T-helper 1 cell treated with Interleukin-12 subunit alpha and Interleukin-12 subunit beta and Interleukin-4 antibody, amounts not matched to agents 30 μg/mL and 1 μg/mL, for 36 hours (primary cell): Measurements from ENCODE around the gene AMY1B.
"Not testable (repeated sequence)": the region's sequence is repeated elsewhere in the genome, so short reads cannot be mapped to it uniquely, and the experiment has no call there.

Source experiments
- H3K27ac Mint-ChIP-seq: one replicate; pipeline ENCODE4 v1.8.0; 2021; ENCODE audit warnings: mild to moderate bottlenecking, mixed read lengths
- H3K27me3 Mint-ChIP-seq: one replicate; pipeline ENCODE4 v1.8.0; 2021; ENCODE audit warnings: low read depth, mixed read lengths
- H3K36me3 Mint-ChIP-seq: one replicate; pipeline ENCODE4 v1.8.0; 2021; ENCODE audit warnings: low read depth, mixed read lengths
- H3K4me1 Mint-ChIP-seq: one replicate; pipeline ENCODE4 v1.8.0; 2021; ENCODE audit warnings: low read depth, mixed read lengths
- H3K4me3 Mint-ChIP-seq: one replicate; pipeline ENCODE4 v1.8.0; 2021; ENCODE audit warnings: mild to moderate bottlenecking, moderate library complexity, mixed read lengths
- H3K9me3 Mint-ChIP-seq: one replicate; pipeline ENCODE4 v1.8.0; 2021; ENCODE audit warnings: mixed read lengths

The AMY1B gene

GRCh38 chr1:103696110-103696509 is at the start of gene AMY1B:
Gene AMY1B (minus strand): TSS chr1:103696210. CDS start chr1:103695639, 571 bp downstream.
- H3K27ac Mint-ChIP-seq, H3K9me3 Mint-ChIP-seq, H3K4me3 Mint-ChIP-seq, H3K4me1 Mint-ChIP-seq, H3K36me3 Mint-ChIP-seq, H3K27me3 Mint-ChIP-seq: not testable (repeated sequence)

- not testable (repeated sequence) for H3K4me3 Mint-ChIP-seq, H3K27me3 Mint-ChIP-seq, H3K9me3 Mint-ChIP-seq, H3K4me1 Mint-ChIP-seq, H3K36me3 Mint-ChIP-seq, H3K27ac Mint-ChIP-seq
These were observed 49.0 kb upstream of the AMY1B start for GRCh38 chr1:103745040-103745439.

- H3K27ac Mint-ChIP-seq, H3K27me3 Mint-ChIP-seq, H3K9me3 Mint-ChIP-seq, H3K4me3 Mint-ChIP-seq, H3K36me3 Mint-ChIP-seq, H3K4me1 Mint-ChIP-seq: not testable (repeated sequence)
These were observed 48.4 kb upstream of the AMY1B start for GRCh38 chr1:103744449-103744848.

GRCh38 chr1:103738031-103738430 is 42.0 kb upstream of the AMY1B start:
- H3K4me1 Mint-ChIP-seq, H3K27me3 Mint-ChIP-seq, H3K9me3 Mint-ChIP-seq, H3K4me3 Mint-ChIP-seq, H3K27ac Mint-ChIP-seq, H3K36me3 Mint-ChIP-seq: not testable (repeated sequence)

GRCh38 chr1:103735334-103735733 is 39.3 kb upstream of the AMY1B start:
- H3K4me1 Mint-ChIP-seq, H3K4me3 Mint-ChIP-seq, H3K27me3 Mint-ChIP-seq, H3K27ac Mint-ChIP-seq, H3K9me3 Mint-ChIP-seq, H3K36me3 Mint-ChIP-seq: not testable (repeated sequence)

GRCh38 chr1:103721473-103721872 is 25.5 kb upstream of the AMY1B start:
- not testable (repeated sequence) for H3K4me1 Mint-ChIP-seq, H3K27me3 Mint-ChIP-seq, H3K27ac Mint-ChIP-seq

GRCh38 chr1:103717404-103717803 is 21.4 kb upstream of the AMY1B start:
- H3K27me3 Mint-ChIP-seq: not testable (repeated sequence)

More at GRCh38 chr1:103721473-103721872, 25.5 kb upstream of the AMY1B start:
- not testable (repeated sequence) for H3K9me3 Mint-ChIP-seq, H3K4me3 Mint-ChIP-seq, H3K36me3 Mint-ChIP-seq

GRCh38 chr1:103710381-103710780 is 14.4 kb upstream of the AMY1B start:
- H3K4me3 Mint-ChIP-seq, H3K27ac Mint-ChIP-seq, H3K36me3 Mint-ChIP-seq, H3K4me1 Mint-ChIP-seq, H3K9me3 Mint-ChIP-seq, H3K27me3 Mint-ChIP-seq: not testable (repeated sequence)

More at GRCh38 chr1:103717404-103717803, 21.4 kb upstream of the AMY1B start:
- not testable (repeated sequence) for H3K4me3 Mint-ChIP-seq, H3K36me3 Mint-ChIP-seq, H3K27ac Mint-ChIP-seq, H3K4me1 Mint-ChIP-seq, H3K9me3 Mint-ChIP-seq

- H3K4me1 Mint-ChIP-seq, H3K9me3 Mint-ChIP-seq, H3K27me3 Mint-ChIP-seq, H3K36me3 Mint-ChIP-seq, H3K27ac Mint-ChIP-seq, H3K4me3 Mint-ChIP-seq: not testable (repeated sequence)
These were observed 11.7 kb upstream of the AMY1B start for GRCh38 chr1:103707670-103708069.

GRCh38 chr1:103701256-103701655 is 5.2 kb upstream of the AMY1B start:
- not testable (repeated sequence) for H3K9me3 Mint-ChIP-seq, H3K27me3 Mint-ChIP-seq, H3K4me3 Mint-ChIP-seq, H3K27ac Mint-ChIP-seq, H3K4me1 Mint-ChIP-seq, H3K36me3 Mint-ChIP-seq

GRCh38 chr1:103700669-103701068 is 4.7 kb upstream of the AMY1B start:
- H3K9me3 Mint-ChIP-seq, H3K36me3 Mint-ChIP-seq, H3K4me1 Mint-ChIP-seq, H3K4me3 Mint-ChIP-seq, H3K27ac Mint-ChIP-seq, H3K27me3 Mint-ChIP-seq: not testable (repeated sequence)

GRCh38 chr1:103697430-103697829 is 1.4 kb upstream of the AMY1B start:
- H3K4me3 Mint-ChIP-seq, H3K9me3 Mint-ChIP-seq, H3K4me1 Mint-ChIP-seq, H3K36me3 Mint-ChIP-seq, H3K27ac Mint-ChIP-seq, H3K27me3 Mint-ChIP-seq: not testable (repeated sequence)

GRCh38 chr1:103676335-103676734 is 19.7 kb downstream of the AMY1B start:
- not testable (repeated sequence) for H3K4me1 Mint-ChIP-seq, H3K27me3 Mint-ChIP-seq, H3K27ac Mint-ChIP-seq, H3K9me3 Mint-ChIP-seq, H3K4me3 Mint-ChIP-seq, H3K36me3 Mint-ChIP-seq

- H3K4me1 Mint-ChIP-seq, H3K27me3 Mint-ChIP-seq, H3K9me3 Mint-ChIP-seq, H3K27ac Mint-ChIP-seq, H3K36me3 Mint-ChIP-seq, H3K4me3 Mint-ChIP-seq: not testable (repeated sequence)
These were observed 40.5 kb downstream of the AMY1B start, which contains the start of gene AMY1A for GRCh38 chr1:103655460-103655859. Gene AMY1A (plus strand): TSS chr1:103655760. CDS start chr1:103656331, 571 bp downstream.

GRCh38 chr1:103654133-103654532 is 41.9 kb downstream of the AMY1B start:
- H3K4me3 Mint-ChIP-seq, H3K9me3 Mint-ChIP-seq, H3K27me3 Mint-ChIP-seq, H3K4me1 Mint-ChIP-seq, H3K27ac Mint-ChIP-seq, H3K36me3 Mint-ChIP-seq: not testable (repeated sequence)

- not testable (repeated sequence) for H3K27ac Mint-ChIP-seq, H3K4me1 Mint-ChIP-seq, H3K27me3 Mint-ChIP-seq, H3K4me3 Mint-ChIP-seq, H3K9me3 Mint-ChIP-seq, H3K36me3 Mint-ChIP-seq
These were observed 45.1 kb downstream of the AMY1B start for GRCh38 chr1:103650889-103651288.
